Activated CD4-positive, alpha-beta memory T cell treated with anti-CD3 and anti-CD28 coated beads, Interleukin-2, amount 10 ng/mL, durations not matched to agents 7 days and 5 days (primary cell): ENCODE results near the gene ASIC5. TPM values are rescaled to one million over a fixed set of nuclear protein-coding genes. Genes with fewer than 3 reads are reported as not detected.

Experiments used
- CTCF ChIA-PET: fragments of 350-600 bp; sonication (Branson Sonifier 250); formaldehyde crosslinking; loops from one replicate; lab custom pipeline; 2021; ENCODE audit warnings: antibody characterized with exemption, inconsistent platforms; lab: Charles Lee
- POLR2A ChIA-PET: fragments of 350-600 bp; sonication (Branson Sonifier 250); formaldehyde crosslinking; loops from one replicate; lab custom pipeline; 2021; ENCODE audit warnings: antibody characterized with exemption; lab: Charles Lee
- DNase-seq: peaks from one replicate; pipeline ENCODE4 v3.0.0-alpha.2; 2020
- H3K27ac Mint-ChIP-seq: one replicate; pipeline ENCODE4 v1.8.0; 2021; ENCODE audit warnings: mild to moderate bottlenecking, mixed read lengths
- H3K27me3 Mint-ChIP-seq: one replicate; pipeline ENCODE4 v1.8.0; 2021; ENCODE audit warnings: mixed read lengths
- H3K36me3 Mint-ChIP-seq: one replicate; pipeline ENCODE4 v1.8.0; 2021; ENCODE audit warnings: low read depth, mixed read lengths
- H3K4me1 Mint-ChIP-seq: one replicate; pipeline ENCODE4 v1.8.0; 2021; ENCODE audit warnings: mixed read lengths
- H3K4me3 Mint-ChIP-seq: one replicate; pipeline ENCODE4 v1.8.0; 2021; ENCODE audit warnings: mild to moderate bottlenecking, mixed read lengths
- H3K9me3 Mint-ChIP-seq: one replicate; pipeline ENCODE4 v1.8.0; 2021; ENCODE audit warnings: mixed read lengths
- total RNA-seq, 2 experiments: library from RNA; stranded (reverse); gene quantifications; one replicate each; pipeline ENCODE4 v1.2.3, GENCODE V29; 2021

Gene ASIC5
- total RNA-seq, 2 experiments from 2014 or later = not detected

DNA sequence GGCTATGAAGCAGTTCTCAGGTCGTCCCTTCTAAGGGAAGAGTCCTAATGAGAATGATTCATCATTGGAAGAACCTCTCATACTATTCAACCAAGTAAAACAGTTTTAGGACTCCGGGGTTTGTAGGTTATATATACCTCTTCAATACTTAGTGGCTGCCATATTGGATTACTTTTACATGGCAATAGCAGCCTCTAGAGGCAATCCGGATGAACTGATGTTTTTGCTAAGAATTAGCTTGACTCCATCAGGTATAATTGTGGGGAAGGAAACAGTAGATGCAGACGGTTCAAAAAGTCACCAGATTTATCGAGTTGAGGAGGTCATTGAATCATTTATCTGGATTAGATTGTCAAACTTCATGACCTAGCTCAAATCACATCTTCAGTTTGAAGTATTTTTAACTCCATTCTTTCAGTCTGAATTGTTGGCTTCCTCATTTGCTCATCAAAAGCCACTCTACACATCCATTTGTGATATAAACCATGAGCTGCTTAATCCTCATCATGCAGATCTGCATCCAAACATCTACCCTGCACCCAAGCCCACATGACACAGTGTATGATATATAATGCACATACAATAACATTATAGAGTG is 78.9 kb downstream of the ASIC5 start:
- Mint-ChIP-seq H3K9me3 (no peaks in the 10 kb centered on the region), H3K4me1 (no peaks in the 10 kb centered on the region), H3K4me3 (no peak overlapping the region), H3K36me3 (no peaks in the 10 kb centered on the region), H3K27me3 (no peaks in the 10 kb centered on the region), H3K27ac (no peak overlapping the region)
- ChIA-PET CTCF (interaction anchor here (0.6 to 1.9 kb wide), 5 partner anchors 9 to 352 kb away, joined by 3 to 13 read pairs (median 5); no protein-coding TSS in a partner anchor), POLR2A (no interaction called here)
- DNase-seq = no peak

DNA sequence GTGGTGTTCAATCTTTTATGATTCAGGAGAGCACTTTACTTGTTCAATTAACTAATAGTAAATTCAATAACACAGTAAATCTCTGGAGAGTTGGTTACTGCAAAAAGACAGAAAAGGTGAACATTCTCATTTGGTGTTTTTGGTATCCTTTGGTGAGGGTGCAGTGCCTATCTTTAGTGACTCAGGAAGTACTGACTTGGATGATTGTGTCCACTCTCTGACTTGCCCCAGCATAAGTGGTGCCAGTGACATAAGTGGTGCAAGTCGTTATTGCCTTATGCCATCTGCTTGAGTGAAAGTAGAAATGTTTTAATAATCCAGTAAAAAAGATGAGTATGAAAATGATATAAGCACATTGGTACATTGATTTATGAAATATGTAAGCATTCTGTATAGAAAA is 80.2 kb downstream of the ASIC5 start:
- DNase-seq = no peak
- CTCF ChIA-PET = no interaction called here
- Mint-ChIP-seq H3K27me3 (no peaks in the 10 kb centered on the region), H3K4me1 (no peaks in the 10 kb centered on the region), H3K36me3 (no peaks in the 10 kb centered on the region), H3K27ac (no peak overlapping the region), H3K4me3 (no peak overlapping the region), H3K9me3 (no peaks in the 10 kb centered on the region)
- POLR2A ChIA-PET = no interaction called here

DNA sequence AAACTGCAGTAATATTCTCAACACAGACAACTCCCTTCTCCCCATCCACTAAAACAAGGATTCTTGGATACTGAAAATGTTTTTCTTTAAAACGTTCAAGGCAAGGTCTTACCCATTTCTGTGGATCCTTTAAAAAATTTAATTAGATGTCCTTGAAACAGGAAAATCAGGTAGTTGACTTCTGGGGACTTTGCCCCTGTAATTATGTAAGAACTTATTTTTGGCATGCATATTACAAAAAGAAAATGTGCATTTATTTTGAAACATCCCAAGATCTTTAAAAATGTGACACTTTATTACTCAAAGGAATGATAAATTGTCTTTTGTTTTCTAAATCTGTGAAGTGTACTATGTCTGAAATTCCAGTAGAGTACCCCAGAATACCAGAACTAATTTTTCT is 81.4 kb downstream of the ASIC5 start:
- Mint-ChIP-seq H3K27ac (no peak overlapping the region), H3K27me3 (peaks cover 2% of the 10 kb centered on the region), H3K9me3 (no peaks in the 10 kb centered on the region), H3K36me3 (no peaks in the 10 kb centered on the region), H3K4me3 (no peak overlapping the region), H3K4me1 (no peaks in the 10 kb centered on the region)
- ChIA-PET POLR2A (no interaction called here), CTCF (no interaction called here)
- DNase-seq = no peak

DNA sequence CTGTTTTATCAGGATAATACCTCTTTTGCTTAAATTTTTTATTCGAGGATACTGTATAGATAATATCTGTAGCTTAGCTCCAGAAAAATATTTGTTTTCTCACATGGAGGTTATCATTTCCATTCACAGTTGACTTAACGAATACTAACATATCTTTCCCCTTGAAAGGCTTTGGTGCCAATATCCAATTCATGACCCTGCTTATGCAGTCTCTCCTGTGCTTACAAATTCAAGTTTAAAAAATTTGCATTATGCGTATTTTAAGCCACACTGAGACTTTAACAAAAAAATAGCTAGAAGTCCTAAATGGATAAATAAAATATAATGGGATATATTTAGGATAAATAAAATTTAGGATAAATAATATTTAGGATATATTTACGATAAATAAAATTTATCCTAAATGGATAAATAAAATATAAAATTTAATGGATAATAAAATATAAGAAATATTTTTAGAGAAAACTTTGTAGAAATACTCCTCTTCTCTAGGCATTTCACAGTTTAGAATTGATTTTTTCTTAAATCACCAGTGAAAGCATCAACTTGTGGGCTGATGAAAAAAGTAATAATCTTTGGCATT is 84.7 kb downstream of the ASIC5 start:
- H3K27ac Mint-ChIP-seq = no peak overlapping the region
- ChIA-PET CTCF (no interaction called here), POLR2A (no interaction called here)

DNA sequence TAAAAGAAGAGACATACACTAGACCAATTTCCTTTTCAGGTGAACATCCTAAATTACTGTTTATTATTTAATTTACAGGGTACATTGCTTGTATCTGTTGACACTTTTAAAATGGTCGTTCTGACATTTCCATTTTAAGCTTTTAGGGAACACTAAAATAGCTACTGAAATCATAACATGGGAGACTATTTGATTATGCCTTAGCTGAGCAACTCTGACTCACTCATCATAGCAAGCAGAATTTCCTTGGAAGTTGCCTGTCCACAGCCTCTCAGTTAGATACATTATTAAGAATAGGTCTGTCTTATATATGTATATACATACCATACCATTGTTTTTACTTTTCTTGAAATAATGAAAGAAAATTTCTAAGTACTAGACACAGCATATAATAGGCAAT is 85.3 kb downstream of the ASIC5 start:
- H3K4me3 Mint-ChIP-seq = no peak overlapping the region

More for the DNA sequence above, 84.7 kb downstream of the ASIC5 start:
- no peaks in the 10 kb centered on the region for H3K4me1 Mint-ChIP-seq
- H3K9me3 Mint-ChIP-seq = no peaks in the 10 kb centered on the region
- no peaks in the 10 kb centered on the region for H3K36me3 Mint-ChIP-seq
- no peak for DNase-seq
- peaks cover 2% of the 10 kb centered on the region for H3K27me3 Mint-ChIP-seq
- H3K4me3 Mint-ChIP-seq = no peak overlapping the region

More for the DNA sequence above, 85.3 kb downstream of the ASIC5 start:
- no peaks in the 10 kb centered on the region for H3K9me3 Mint-ChIP-seq
- no peaks in the 10 kb centered on the region for H3K4me1 Mint-ChIP-seq
- H3K27ac Mint-ChIP-seq = no peak overlapping the region
- H3K27me3 Mint-ChIP-seq = peaks cover 2% of the 10 kb centered on the region
- DNase-seq = no peak
- H3K36me3 Mint-ChIP-seq = no peaks in the 10 kb centered on the region
- ChIA-PET CTCF (no interaction called here), POLR2A (no interaction called here)

Other genes starting within 250 kb of the ASIC5 start
- gene GUCY1A1, start 199.4 kb downstream of the ASIC5 start, total RNA-seq = not detected
- gene GUCY1B1, start 107.3 kb downstream of the ASIC5 start, total RNA-seq = under 1 TPM in 1 of 2 experiments, not detected in 1; 0.10 TPM
- not detected for gene TDO2, start 37.4 kb upstream of the ASIC5 start, total RNA-seq
- gene CTSO, start 87.6 kb upstream of the ASIC5 start, total RNA-seq = 1 to 10 TPM; 5.2 to 5.3 TPM